ENCODE data around the gene CCN2. TPM values are rescaled to one million over a fixed set of nuclear protein-coding genes. Genes with fewer than 3 reads are reported as not detected.

CCN2 gene
- total and polyA plus RNA-seq, 12 donors, result 6.9 to 164 (median 65.8) TPM

GRCh38 chr6:131955876-131956275, 4.7 kb upstream of the CCN2 start:
- H3K27ac ChIP-seq, result no peak overlapping the region
- 78 to 94% (median 90%) methylated on average over 1 of the region's 1 CpG for WGBS, 4 donors
- no peak overlapping the region for H3K4me3 ChIP-seq
- peaks cover 0 to 5% of the 10 kb centered on the region in 2 donors for H3K4me1 ChIP-seq (replicated peaks in 1 of 2)
- no peak for DNase-seq
- intact Hi-C loops (cut with DNase I), result no loop called here
- H3K36me3 ChIP-seq (replicated peaks in 1 of 2), result no peaks in the 10 kb centered on the region
- no peaks in the 10 kb centered on the region for H3K27me3 ChIP-seq
- H3K9me3 ChIP-seq (replicated peaks in 1 of 3), result no peaks in the 10 kb centered on the region
- TF ChIP-seq POLR2A (IDR thresholded peaks at IDR 0.05) (no peak), CTCF (IDR thresholded peaks at IDR 0.05) (no peak)

DNA sequence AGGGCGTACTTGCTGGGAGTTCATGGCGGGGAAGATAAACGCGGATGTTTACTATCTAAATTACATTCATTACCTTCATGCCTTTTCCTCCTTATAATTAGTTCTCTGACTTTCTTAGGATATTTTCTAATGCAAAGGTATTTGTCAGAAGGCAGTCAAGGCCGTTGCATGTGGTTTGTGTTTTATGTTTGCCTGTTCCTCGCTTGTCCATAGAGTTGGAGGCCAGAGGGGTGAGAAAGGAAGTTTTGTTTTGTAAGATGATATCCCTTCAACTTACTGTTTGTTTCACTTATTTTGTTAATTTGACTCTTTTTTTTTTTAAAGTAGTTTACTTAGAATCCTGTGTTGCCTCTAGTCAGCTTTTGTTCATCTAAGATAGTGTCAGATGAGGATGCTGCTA, 4.0 kb upstream of the CCN2 start:
- Histone ChIP-seq H3K27me3 (no peaks in the 10 kb centered on the region), H3K36me3 (replicated peaks in 1 of 2) (no peaks in the 10 kb centered on the region), H3K9me3 (replicated peaks in 1 of 3) (no peaks in the 10 kb centered on the region), H3K27ac (peak overlapping the region in 2 of 5 donors; percentile 24 to 61), H3K4me3 (no peak overlapping the region), H3K4me1 (replicated peaks in 1 of 2) (peaks cover 0 to 5% of the 10 kb centered on the region in 2 donors)
- WGBS, 4 donors, result 41 to 52% (median 49%) methylated on average over 6 of the region's 6 CpGs
- intact Hi-C loops (cut with DNase I), result no loop called here
- TF ChIP-seq POLR2A (IDR thresholded peaks at IDR 0.05) (no peak), CTCF (IDR thresholded peaks at IDR 0.05) (no peak)
- no peak for DNase-seq

DNA sequence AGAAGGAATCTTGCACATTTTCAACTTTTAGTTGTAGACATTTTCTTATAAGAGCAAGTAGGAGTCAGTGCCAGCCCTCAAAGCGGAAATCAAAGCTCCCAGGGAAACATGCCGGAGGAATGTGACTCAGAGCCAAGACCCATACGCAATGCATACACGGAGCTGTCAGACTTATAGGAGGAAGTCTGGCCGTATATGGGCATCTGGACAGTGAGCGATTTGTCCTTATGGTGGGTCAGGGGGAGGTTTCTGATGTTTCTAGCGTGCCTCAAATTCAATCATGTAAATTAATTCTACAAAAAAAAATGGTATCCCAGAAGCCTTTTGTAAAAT, 3.6 kb upstream of the CCN2 start:
- no peaks in the 10 kb centered on the region for H3K9me3 ChIP-seq (replicated peaks in 1 of 3)
- DNase-seq, result peak in 4 of 7 donors; percentile 17 to 69 (median 30)
- H3K27me3 ChIP-seq, result no peaks in the 10 kb centered on the region
- H3K36me3 ChIP-seq (replicated peaks in 1 of 2), result no peaks in the 10 kb centered on the region
- intact Hi-C loops (cut with DNase I), result no loop called here
- H3K4me1 ChIP-seq (replicated peaks in 1 of 2), result peaks cover 0 to 5% of the 10 kb centered on the region in 2 donors
- H3K27ac ChIP-seq, result peak overlapping the region in 2 of 5 donors; percentile 24 to 61
- 34 to 46% (median 39%) methylated on average over 7 of the region's 7 CpGs for WGBS, 4 donors
- no peak overlapping the region for H3K4me3 ChIP-seq
- TF ChIP-seq CTCF (IDR thresholded peaks at IDR 0.05) (no peak), POLR2A (IDR thresholded peaks at IDR 0.05) (no peak)

DNA sequence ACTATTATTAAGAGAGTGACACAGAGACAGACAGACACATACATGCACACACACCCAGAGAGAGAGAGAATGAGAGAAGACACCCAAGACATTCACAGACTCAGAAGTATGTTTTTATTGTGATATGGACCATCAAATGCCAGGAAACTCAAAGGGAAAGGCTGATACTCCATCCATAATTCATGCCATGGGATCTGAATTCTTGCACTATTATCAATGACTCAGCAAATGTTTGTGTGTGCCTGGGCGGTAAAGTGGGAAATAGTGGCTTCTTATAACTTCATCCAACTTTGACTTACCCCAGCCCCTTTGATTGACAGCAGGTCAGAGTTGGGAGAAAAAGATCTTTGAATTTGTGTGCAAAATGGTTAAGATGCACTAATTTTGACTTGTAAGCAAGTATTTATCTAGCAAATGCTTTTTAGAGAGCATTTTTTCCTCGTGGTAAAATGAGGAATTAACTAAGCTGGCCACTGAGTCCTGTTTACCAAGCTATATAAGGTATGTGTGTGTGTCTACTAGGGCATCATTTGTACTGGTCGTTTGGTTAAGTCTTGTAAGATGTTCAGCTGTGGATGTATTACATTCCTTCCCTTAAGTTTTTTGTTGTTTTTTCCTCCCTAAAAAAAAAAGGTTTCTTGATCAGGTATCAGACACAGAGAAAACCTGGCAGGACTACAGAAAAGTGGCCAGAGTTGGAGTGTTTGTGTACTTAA, 3.0 kb upstream of the CCN2 start:
- Histone ChIP-seq H3K9me3 (replicated peaks in 1 of 3) (no peaks in the 10 kb centered on the region), H3K4me3 (no peak overlapping the region), H3K27me3 (no peaks in the 10 kb centered on the region), H3K4me1 (replicated peaks in 1 of 2) (peaks cover 0 to 5% of the 10 kb centered on the region in 2 donors), H3K36me3 (replicated peaks in 1 of 2) (no peaks in the 10 kb centered on the region), H3K27ac (peak overlapping the region in 2 of 5 donors; percentile 15 to 24)
- intact Hi-C loops (cut with DNase I), result no loop called here
- DNase-seq, result no peak
- 21 to 32% (median 24%) methylated on average over 3 of the region's 3 CpGs for WGBS, 4 donors
- TF ChIP-seq CTCF (IDR thresholded peaks at IDR 0.05), result no peak

Data from adrenal gland (tissue), 12 donors.